Fibroblast of upper back skin (primary cell): ENCODE results near the gene PLSCR5.

Experiments used
- DNase-seq: peaks from one replicate; pipeline ENCODE4 v3.0.0-alpha.2; 2013

PLSCR5 gene

DNA sequence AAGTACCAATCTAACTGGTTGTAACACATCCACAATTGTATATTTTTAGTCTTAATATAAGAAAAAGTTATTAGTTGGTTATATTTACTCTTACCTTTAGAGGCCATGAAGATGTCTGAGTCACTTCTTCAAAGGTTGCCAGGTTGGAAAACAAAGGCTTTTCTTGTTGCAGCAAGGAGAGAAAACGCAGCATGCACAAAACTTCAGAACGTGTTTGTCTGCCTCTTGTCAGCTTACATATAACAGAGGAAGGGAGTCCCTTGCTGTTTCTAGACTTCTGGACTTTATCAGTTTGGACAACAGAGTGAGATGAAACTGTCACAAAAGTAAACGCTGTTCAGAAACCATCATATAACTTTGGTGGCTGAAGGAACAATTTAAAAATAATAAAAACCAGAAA is at the start of gene PLSCR5:
PLSCR5 (minus strand) TSS at position 241 of the 400 bp plus-strand sequence; CDS start at position 107, 134 bp downstream.
- DNase-seq, result no peak

- no peak for DNase-seq
These were observed 48.8 kb upstream of the PLSCR5 start for GRCh38 chr3:146653978-146654377.

DNA sequence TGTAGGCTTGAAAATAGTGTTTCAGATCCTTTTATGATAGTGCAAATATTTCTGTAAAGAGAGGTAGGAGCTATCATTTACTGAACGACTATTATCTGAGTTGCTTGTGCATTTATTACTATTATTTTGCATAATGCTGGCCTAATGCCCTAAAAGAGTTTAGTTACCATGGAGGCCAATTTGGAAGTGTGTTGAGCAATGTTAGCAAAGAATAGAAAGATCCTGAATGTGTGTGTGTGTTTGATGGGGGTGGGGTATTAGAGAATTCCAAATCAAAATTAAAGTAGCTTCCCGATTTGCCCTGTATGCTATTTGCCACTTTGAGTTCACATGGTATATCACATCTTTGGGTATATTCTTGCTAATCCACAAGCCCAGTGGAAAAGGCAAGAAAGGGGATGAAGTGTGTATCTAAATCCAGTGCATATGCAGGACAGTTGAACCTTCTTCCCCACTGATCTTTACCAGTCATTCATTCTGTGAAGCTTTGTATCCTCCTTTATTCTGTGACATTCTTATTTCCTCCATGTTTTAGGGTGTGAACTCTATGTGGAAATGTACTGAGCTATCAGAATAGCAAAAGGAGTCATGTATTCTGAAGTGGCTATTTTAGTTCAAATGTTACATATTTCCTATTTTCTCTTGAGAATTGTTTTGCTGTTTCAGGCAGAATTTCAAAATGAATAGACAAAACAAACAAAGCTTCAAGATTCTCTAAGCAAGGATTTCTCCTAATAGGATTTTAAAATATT is 45.7 kb upstream of the PLSCR5 start:
- no peak for DNase-seq

DNA sequence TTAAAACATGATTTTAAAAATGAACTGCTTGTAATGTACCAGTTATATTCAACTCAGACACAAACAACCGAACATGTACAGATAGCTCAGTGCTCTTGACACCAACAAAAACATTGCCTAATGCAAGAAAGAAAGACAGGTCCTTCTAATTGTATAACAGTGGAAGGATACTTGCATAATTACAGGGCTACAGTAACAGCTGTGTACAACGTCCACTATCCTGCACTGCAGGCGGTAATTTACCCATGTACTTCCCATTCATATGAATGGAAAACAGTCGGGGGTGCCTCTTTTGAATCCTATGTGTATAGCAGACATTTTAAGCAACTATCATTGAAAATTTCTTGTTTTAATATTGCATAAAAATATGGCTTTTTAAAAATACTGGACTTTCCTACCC is 41.1 kb upstream of the PLSCR5 start:
- DNase-seq, result no peak

DNA sequence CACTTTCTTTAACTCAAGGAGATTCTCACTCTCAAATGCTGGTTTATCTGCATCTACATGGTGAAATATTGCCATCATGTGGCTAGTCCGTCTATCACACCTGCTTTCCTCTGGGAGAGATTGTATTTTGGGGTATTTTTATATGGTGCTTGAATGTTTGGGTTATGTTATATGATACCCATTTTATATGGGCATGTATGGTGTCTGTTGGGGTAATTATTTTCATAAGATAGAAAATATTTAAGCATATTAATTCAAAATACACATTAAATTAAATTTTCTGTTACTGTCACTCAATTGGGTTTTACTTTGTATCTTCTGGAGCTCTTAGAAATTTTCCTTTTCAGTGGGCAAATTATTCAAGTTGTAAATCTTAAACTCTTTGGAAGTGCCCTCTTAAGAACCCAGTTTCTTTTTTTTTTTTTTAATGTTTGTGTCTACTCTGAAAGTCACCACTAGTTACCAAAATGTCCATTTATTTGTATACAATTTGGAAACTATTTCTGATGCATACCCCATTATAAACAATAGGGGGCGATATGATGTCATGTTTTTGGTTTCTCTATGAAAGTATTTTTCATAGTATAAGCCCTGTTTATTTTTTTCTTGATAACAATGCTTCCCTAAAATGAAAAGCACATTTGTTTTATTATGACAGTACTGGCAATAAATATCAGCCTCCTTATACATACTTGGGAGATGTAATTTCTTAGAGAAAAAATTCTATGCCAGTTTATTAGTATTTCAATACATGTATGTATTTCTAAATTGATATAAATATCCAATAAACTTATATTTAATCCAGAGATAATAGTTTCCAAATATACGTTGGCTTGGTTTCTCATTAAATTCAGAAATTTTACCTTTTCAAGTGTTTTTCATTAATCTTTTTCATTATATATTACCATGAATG is 36.1 kb upstream of the PLSCR5 start:
- DNase-seq, result peak; percentile 62

DNA sequence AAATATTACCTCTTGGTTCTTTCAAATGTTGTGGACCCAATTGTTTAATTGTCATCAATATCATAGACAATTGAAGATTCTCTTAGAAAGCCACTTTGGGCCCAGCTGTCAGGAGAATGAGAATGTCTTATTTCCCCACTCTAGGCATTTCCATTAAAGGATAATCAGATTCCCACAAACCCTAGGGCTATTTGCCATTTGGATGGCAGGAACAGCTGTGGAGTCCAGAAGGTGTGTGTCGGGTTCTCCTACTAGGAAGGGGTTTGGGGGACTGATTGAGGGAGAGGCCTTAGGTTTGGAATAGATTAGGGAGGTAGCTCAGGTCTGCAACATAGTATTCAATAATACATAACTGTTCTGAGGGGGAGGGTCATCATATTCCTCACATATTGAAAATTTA is 35.2 kb upstream of the PLSCR5 start:
- no peak for DNase-seq

- no peak for DNase-seq
These were observed 33.6 kb upstream of the PLSCR5 start for GRCh38 chr3:146638718-146639117.

- DNase-seq, result peak; percentile 24
These were observed 32.7 kb upstream of the PLSCR5 start for GRCh38 chr3:146637871-146638270.

DNA sequence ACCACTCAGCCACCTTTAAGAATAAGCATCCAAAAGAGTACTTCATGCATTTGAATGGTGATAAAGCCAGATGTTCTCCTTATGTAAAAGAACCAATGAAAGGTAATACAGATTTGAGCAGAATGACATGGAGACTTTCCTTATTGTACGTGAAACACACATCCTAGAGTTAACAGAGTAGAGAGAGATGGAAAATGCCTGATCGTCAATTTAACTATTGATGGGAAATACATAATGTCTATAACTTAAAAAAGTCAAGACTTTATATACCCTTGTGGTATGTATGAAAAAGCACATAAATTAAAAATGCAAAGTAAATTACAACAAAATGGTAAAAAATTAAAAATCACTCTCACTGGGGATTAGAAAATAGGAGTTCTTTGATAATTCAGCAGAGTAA is 31.7 kb upstream of the PLSCR5 start:
- DNase-seq, result no peak

GRCh38 chr3:146634346-146634745 is 29.2 kb upstream of the PLSCR5 start:
- no peak for DNase-seq

- DNase-seq, result peak; percentile 13
These were observed 23.5 kb upstream of the PLSCR5 start for GRCh38 chr3:146628671-146629070.

DNA sequence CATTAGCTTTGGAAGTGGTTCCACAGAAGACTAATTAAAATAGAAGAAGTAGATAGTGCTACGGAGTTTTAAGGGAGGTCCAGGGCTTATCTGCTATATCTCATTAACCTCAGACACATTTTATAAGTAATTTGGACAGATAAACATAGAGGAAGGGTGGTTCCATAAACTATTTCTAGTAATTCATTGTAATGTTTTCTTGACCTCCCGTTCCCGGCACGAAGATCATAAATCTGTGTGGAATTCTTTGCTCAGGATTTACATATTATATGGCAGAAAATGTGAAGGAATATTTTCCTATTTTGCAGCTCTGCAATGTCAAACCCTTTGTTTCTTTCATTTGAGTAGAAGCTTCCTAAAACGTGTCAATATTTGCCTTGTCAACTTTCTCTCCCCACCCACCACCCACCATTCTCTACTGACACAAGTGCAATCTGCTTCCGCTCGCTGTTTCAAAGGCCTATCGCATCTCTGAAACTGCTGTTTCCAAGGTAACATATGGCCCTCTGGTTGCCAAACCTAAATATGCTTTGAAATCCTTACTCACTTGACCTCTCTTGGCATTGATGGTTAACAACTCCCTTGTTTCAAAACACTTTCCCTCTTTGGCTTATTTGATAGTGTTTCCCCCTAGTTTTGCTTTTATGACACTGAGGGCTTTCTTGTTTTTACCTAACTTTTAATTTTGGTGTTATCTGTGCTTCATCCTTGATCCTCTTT is 21.4 kb upstream of the PLSCR5 start:
- DNase-seq, result no peak

GRCh38 chr3:146625186-146625775 is 20.1 kb upstream of the PLSCR5 start:
- DNase-seq, result peak; percentile 6

- no peak for DNase-seq
These were observed 16.6 kb upstream of the PLSCR5 start for GRCh38 chr3:146621723-146622122.

- DNase-seq, result no peak
These were observed 6.9 kb upstream of the PLSCR5 start for GRCh38 chr3:146612015-146612414.

DNA sequence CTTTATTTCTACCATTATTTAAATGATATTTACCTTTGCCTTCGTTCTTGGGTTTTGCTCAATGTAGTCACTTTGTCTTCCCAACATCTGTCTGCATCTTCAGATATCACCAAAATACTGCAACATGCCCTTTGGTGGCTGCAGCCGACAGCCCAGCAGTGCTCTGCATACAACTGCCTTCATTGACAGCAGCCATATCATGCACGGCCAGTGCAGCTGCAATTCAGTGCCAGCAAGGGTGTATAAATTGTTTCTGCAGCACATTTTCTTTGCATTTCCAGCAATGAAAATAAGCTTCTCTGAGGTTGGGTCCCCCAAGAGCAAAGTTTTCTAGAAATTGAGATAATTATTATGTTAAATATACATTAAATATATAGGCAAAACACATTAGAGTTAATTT is 6.0 kb upstream of the PLSCR5 start:
- DNase-seq, result no peak

DNA sequence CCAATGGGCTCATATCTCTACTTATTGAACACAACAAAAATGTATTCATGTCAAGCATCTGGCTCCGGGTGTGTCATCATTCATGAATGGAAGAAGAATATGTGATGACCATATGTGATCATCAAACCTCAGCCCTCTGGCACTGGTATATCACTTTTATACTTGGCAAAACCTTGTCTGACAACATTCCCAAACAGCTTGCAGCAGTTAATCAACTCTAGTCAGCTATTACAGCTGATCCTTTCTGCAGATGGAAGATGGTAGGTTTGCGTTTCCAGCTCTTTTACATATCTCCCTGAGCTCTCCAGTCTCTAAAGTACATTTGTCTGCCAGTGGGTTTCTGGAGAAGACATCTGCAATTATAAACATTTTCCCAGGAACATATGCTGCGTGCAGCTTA is 6.6 kb downstream of the PLSCR5 start:
- DNase-seq, result peak; percentile 68

DNA sequence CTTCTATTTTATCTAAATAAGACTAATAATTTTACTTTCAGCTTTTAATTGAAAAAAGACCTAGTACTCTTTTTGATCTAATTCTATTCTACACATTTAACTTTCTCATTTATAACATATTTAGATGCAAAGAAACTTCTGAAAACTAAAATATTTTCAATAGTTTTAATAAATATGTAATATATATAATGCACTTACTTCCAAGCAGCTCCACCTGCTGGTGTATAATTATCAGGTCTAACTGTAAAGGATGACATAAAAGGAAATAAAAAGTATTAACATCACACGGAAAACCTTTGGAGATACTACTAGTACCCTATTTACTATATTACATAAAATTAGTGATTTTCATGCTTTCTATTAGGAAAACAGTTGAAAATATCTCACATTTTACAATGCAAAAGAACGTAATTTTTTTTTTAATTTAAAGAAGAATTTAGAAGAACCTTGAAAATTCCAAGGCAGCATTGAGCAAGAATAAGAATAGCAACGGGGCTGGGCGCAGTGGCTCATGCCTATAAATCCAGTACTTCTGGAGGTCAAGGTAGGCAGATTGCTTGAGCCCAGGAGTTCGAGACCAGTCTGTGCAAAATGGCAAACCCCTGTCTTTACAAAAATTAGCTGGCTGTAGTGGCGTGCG is 10.2 kb downstream of the PLSCR5 start:
- DNase-seq, result peak; percentile 12

DNA sequence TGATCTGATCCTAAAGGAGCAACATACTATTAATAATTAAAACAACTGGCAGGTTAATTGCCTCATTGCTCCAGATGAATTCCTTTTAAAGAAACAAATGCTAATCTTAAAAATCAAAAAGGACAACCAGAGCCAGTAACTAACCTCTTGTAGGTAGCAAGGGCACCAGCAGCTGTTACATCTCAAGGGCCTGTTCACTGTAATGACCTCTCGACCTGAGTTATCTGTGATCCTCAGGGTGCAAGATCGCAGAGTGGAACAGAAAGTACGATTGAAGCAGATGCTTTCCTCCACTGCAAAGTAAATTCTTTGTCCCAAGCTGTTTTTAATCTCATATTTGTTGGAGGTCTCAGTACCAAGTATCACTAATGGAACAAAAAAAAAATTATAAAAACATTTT is 11.4 kb downstream of the PLSCR5 start:
- no peak for DNase-seq

DNA sequence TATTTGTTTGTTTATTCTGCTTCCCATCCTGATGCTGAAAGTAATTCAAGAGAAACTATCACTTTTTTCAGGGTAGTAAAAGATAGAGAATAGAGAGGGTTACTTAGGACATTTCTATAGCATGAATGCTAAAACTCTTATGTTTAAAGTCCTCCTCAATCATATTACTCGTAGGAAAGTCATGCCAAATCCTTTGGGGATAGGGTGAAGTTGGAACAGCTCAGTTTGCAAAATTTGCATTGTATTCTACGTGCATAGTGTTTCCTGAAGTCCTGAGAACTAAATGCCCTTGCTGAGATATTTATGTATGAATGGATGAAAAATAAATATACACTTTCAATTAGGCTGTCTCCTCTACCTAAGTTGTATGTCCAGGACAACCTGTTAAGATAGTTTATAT is 14.6 kb downstream of the PLSCR5 start:
- DNase-seq, result peak; percentile 78

DNA sequence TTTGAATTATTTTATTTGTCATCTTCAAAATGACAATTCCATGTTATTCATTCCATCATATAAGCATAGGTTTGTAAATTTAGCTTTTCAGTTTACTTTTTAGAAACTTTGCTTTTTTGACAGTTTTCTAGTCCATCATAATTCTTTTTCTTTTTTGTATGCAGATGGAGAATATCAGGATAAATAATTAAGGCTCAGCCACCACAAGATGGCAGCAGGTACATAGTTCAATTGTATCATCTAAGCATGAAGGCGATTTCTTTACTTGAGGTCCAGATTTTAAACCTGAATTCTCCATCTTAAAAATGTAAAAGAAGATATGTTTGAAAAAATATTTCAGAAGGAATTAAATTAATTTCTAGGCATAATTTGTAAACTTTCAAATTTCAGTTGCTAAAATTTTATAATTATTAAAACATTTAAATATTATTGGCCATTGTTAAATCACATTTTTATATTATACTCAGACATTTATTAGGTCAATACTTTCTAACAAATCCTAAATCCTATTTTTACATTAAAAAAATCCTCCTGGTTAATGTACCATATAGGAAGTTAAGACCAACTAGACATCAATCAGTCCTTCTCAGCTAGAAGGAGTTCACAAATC is 15.1 kb downstream of the PLSCR5 start:
- DNase-seq, result peak; percentile 59

DNA sequence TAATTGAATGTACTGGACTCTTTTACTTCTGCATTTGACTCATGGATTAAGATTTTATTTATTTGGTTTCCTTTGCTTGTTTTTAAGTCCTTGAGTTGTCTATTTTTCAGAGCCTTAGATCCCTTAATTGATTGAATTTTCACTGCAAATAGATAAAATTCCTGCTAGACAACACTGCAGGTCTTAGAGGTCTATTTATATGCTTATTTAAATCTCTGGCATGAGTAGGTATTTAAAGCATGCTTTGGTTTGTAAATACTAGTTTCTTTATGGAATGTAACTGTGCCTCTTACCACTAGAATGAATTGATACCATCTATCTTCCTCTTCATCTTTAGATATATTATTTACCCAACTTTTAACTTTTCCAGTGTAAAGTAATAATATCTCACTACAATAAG is 20.0 kb downstream of the PLSCR5 start:
- no peak for DNase-seq
